HG03159 (cell line): ENCODE measurements around the gene DNAH5.

ENCODE experiments used
- ATAC-seq: cut with Tn5 transposase; IDR thresholded peaks from one replicate; pipeline ENCODE4 v1.9.1; 2021; ENCODE audit warnings: mild to moderate bottlenecking, moderate library complexity; ENCODE audit not compliant: unreplicated experiment

Gene DNAH5

GRCh38 chr5:13708906-13709305, 235.6 kb downstream of the DNAH5 start:
- no peak for ATAC-seq

GRCh38 chr5:13708432-13708831, 236.1 kb downstream of the DNAH5 start:
- ATAC-seq = no peak

- ATAC-seq = no peak
These were observed 240.1 kb downstream of the DNAH5 start for GRCh38 chr5:13704396-13704795.

- ATAC-seq = no peak
These were observed 243.9 kb downstream of the DNAH5 start for GRCh38 chr5:13700626-13701025.

- no peak for ATAC-seq
These were observed 245.6 kb downstream of the DNAH5 start for GRCh38 chr5:13698885-13699284.

- no peak for ATAC-seq
These were observed 249.3 kb downstream of the DNAH5 start for GRCh38 chr5:13695076-13695712.

- ATAC-seq = no peak
These were observed 252.3 kb downstream of the DNAH5 start for GRCh38 chr5:13692172-13692571.

- ATAC-seq = no peak
These were observed 268.0 kb downstream of the DNAH5 start for GRCh38 chr5:13676531-13676930.

GRCh38 chr5:13674391-13674790, 270.1 kb downstream of the DNAH5 start:
- ATAC-seq = no peak

GRCh38 chr5:13673511-13673910, 271.0 kb downstream of the DNAH5 start:
- no peak for ATAC-seq

GRCh38 chr5:13664377-13664776, 280.1 kb downstream of the DNAH5 start:
- ATAC-seq = no peak

- ATAC-seq = no peak
These were observed 281.9 kb downstream of the DNAH5 start for GRCh38 chr5:13662626-13663025.

GRCh38 chr5:13661272-13661671, 283.2 kb downstream of the DNAH5 start:
- ATAC-seq = no peak

GRCh38 chr5:13660072-13660471, 284.4 kb downstream of the DNAH5 start:
- ATAC-seq = no peak

- ATAC-seq = no peak
These were observed 285.1 kb downstream of the DNAH5 start for GRCh38 chr5:13659391-13659790.

GRCh38 chr5:13658761-13659160, 285.7 kb downstream of the DNAH5 start:
- ATAC-seq = no peak

GRCh38 chr5:13658152-13658551, 286.3 kb downstream of the DNAH5 start:
- ATAC-seq = no peak

- ATAC-seq = no peak
These were observed 290.8 kb downstream of the DNAH5 start for GRCh38 chr5:13653709-13654108.

GRCh38 chr5:13649656-13650055, 294.8 kb downstream of the DNAH5 start:
- ATAC-seq = no peak

GRCh38 chr5:13648822-13649221, 295.7 kb downstream of the DNAH5 start:
- no peak for ATAC-seq

GRCh38 chr5:13643734-13644133, 300.8 kb downstream of the DNAH5 start:
- no peak for ATAC-seq

- no peak for ATAC-seq
These were observed 301.3 kb downstream of the DNAH5 start for GRCh38 chr5:13643196-13643595.
